ENCODE data around the gene CCDC192.

The CCDC192 gene

DNA sequence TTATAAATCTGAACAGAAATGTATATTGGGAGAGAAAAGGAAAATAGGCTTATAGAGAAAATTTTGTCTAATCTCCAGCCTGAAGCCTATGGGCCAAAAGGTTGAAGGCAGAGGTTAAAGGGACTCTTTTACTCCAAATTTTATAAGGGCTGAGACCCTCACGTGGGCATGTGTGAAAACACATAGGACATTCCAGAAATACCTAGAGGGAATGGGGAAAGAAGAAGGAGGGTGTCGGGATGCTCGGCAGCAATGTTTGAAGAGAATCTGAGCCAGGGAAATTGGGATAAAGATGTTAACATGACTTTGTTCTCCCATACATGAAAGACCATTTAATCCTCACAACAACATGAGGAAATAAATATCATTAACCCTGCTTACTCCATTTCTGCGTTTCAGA, 278.3 kb downstream of the CCDC192 start (continued):
- TF ChIP-seq, protein P1, sequence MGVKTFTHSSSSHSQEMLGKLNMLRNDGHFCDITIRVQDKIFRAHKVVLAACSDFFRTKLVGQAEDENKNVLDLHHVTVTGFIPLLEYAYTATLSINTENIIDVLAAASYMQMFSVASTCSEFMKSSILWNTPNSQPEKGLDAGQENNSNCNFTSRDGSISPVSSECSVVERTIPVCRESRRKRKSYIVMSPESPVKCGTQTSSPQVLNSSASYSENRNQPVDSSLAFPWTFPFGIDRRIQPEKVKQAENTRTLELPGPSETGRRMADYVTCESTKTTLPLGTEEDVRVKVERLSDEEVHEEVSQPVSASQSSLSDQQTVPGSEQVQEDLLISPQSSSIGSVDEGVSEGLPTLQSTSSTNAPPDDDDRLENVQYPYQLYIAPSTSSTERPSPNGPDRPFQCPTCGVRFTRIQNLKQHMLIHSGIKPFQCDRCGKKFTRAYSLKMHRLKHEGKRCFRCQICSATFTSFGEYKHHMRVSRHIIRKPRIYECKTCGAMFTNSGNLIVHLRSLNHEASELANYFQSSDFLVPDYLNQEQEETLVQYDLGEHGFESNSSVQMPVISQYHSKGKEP (tag by site-specific recombination; IDR thresholded peaks at IDR 0.05), result no peak
- TF ChIP-seq, protein P2, sequence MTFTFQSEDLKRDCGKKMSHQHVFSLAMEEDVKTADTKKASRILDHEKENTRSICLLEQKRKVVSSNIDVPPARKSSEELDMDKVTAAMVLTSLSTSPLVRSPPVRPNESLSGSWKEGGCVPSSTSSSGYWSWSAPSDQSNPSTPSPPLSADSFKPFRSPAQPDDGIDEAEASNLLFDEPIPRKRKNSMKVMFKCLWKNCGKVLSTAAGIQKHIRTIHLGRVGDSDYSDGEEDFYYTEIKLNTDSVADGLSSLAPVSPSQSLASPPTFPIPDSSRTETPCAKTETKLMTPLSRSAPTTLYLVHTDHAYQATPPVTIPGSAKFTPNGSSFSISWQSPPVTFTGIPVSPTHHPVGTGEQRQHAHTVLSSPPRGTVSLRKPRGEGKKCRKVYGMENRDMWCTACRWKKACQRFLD (tag by site-specific recombination; IDR thresholded peaks at IDR 0.05), result no peak
- TF ChIP-seq MYNN (tag by site-specific recombination; IDR thresholded peaks at IDR 0.05; ENCODE audit: borderline replicate concordance) (no peak), ZNF248 (tag by site-specific recombination; IDR thresholded peaks at IDR 0.05) (no peak)

DNA sequence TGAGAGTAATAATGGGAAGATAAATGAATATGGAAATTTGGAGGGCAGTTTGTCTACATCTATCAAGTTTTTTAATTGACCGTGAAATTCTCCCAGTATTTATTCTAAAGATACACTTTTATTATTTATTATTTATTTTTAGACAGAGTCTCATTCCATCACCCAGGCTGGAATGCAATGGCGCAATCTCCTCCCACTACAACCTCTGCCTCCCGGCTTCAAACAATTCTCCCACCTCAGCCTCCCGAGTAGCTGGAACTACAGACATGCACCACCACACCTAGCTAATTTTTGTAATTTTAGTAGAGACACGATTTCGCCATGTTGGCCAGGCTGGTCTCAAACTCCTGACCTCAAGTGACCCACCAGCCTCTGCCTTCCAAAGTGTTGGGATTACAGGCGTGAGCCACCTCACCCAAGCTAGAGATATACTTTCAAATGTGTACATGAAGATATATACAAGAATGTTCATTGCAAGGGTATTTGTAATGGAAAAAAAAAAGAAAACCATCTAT, 282.7 kb downstream of the CCDC192 start:
- CTCF ChIA-PET, result no interaction called here
- 0 out of 2 replicates have a peak, but pooled peaks cover 3% of the 10 kb centered on the region for H3K4me1 ChIP-seq (ENCODE audit: control insufficient read depth, insufficient read depth, low read length)

DNA sequence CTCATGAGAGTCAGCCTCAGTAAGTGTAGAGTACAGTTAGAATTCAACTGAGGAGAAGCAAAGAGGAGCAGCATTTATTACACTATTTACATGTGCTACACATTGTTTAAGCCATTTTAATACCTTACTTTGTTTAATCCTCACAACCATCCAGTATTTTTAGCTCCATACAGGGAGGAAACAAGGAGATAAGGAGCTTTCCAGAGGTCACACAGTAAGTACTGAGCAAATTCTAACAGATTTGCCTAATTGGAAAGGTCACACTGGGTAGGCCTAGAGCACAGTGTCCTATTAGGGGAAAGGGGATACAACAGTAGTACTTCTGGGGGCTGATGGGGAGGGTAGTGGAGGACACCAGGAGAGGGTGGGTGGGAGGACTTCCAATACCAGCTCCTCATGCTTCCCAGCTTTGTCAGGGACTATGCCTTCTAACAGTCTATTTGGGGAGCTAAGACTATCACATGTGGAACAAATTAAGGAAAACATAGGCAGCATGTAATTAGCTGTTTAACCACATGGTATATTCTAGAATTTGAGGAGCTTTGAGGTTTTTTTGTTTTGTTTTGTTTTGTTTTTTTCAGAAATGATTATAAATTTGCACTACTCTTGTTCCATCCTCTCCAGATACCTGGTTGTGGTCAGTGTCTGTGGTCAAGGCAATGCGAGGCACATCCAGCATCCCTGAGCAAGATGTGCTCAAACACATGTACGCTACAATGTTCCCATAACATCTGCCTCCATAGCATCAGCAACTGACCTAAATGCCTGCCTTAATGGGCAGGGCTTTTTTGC, 284.4 kb downstream of the CCDC192 start:
- no peak for TF ChIP-seq TCF7L2 (IDR thresholded peaks at IDR 0.05; ENCODE audit: borderline replicate concordance, low read depth, low read length)
- TF ChIP-seq ZNF404 (tag by site-specific recombination; IDR thresholded peaks at IDR 0.05), result no peak
- TF ChIP-seq ZNF654 (tag by site-specific recombination; IDR thresholded peaks at IDR 0.05; ENCODE audit: low read depth), result no peak
- TF ChIP-seq ZNF48 (tag by site-specific recombination; IDR thresholded peaks at IDR 0.05), result no peak
- TF ChIP-seq, protein P3, sequence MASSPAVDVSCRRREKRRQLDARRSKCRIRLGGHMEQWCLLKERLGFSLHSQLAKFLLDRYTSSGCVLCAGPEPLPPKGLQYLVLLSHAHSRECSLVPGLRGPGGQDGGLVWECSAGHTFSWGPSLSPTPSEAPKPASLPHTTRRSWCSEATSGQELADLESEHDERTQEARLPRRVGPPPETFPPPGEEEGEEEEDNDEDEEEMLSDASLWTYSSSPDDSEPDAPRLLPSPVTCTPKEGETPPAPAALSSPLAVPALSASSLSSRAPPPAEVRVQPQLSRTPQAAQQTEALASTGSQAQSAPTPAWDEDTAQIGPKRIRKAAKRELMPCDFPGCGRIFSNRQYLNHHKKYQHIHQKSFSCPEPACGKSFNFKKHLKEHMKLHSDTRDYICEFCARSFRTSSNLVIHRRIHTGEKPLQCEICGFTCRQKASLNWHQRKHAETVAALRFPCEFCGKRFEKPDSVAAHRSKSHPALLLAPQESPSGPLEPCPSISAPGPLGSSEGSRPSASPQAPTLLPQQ (tag by site-specific recombination; IDR thresholded peaks at IDR 0.05), result no peak
- no peak for TF ChIP-seq MEIS1 (CRISPR knock-in tag; IDR thresholded peaks at IDR 0.05; ENCODE audit: borderline replicate concordance)
- TF ChIP-seq, protein P4, sequence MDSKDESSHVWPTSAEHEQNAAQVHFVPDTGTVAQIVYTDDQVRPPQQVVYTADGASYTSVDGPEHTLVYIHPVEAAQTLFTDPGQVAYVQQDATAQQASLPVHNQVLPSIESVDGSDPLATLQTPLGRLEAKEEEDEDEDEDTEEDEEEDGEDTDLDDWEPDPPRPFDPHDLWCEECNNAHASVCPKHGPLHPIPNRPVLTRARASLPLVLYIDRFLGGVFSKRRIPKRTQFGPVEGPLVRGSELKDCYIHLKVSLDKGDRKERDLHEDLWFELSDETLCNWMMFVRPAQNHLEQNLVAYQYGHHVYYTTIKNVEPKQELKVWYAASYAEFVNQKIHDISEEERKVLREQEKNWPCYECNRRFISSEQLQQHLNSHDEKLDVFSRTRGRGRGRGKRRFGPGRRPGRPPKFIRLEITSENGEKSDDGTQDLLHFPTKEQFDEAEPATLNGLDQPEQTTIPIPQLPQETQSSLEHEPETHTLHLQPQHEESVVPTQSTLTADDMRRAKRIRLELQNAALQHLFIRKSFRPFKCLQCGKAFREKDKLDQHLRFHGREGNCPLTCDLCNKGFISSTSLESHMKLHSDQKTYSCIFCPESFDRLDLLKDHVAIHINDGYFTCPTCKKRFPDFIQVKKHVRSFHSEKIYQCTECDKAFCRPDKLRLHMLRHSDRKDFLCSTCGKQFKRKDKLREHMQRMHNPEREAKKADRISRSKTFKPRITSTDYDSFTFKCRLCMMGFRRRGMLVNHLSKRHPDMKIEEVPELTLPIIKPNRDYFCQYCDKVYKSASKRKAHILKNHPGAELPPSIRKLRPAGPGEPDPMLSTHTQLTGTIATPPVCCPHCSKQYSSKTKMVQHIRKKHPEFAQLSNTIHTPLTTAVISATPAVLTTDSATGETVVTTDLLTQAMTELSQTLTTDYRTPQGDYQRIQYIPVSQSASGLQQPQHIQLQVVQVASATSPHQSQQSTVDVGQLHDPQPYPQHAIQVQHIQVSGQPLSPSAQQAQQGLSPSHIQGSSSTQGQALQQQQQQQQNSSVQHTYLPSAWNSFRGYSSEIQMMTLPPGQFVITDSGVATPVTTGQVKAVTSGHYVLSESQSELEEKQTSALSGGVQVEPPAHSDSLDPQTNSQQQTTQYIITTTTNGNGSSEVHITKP (tag by site-specific recombination; IDR thresholded peaks at IDR 0.05), result 0 out of 2 replicates have a peak, but pooled peaks have one; percentile 9
- Histone ChIP-seq H3K4me1 (ENCODE audit: control insufficient read depth, insufficient read depth, low read length) (0 out of 2 replicates have a peak, but pooled peaks cover 3% of the 10 kb centered on the region), H3K36me3 (ENCODE audit: control insufficient read depth in 2 of 2, insufficient read depth in 1 of 2, low read length in 2 of 2) (no peaks in the 10 kb centered on the region), H3K27ac (ENCODE audit: extremely low read depth, low read depth, low read length) (no peak overlapping the region), H3K4me3 (ENCODE audit: low read depth, low read length) (no peak overlapping the region), H3K9me3 (ENCODE audit: control insufficient read depth, insufficient read depth, low read depth, low read length) (no peaks in the 10 kb centered on the region)
- ChIA-PET POLR2A (interaction anchor here (1.0 kb wide), 2 partner anchors 53 to 95 kb away, joined by 3 to 4 read pairs; no protein-coding TSS in a partner anchor), CTCF (interaction anchor here (0.6 to 1.5 kb wide), 3 partner anchors 10 to 55 kb away, joined by 3 to 5 read pairs (median 3); no protein-coding TSS in a partner anchor)

More for the DNA sequence above, 282.7 kb downstream of the CCDC192 start:
- Histone ChIP-seq H3K4me3 (ENCODE audit: low read depth, low read length) (no peak overlapping the region), H3K9me3 (ENCODE audit: control insufficient read depth, insufficient read depth, low read depth, low read length) (no peaks in the 10 kb centered on the region), H3K27ac (ENCODE audit: extremely low read depth, low read depth, low read length) (no peak overlapping the region), H3K36me3 (ENCODE audit: control insufficient read depth in 2 of 2, insufficient read depth in 1 of 2, low read length in 2 of 2) (no peaks in the 10 kb centered on the region)
- TF ChIP-seq GLIS1 (tag by site-specific recombination; IDR thresholded peaks at IDR 0.05) (no peak), ZBTB17 (tag by site-specific recombination; IDR thresholded peaks at IDR 0.05) (no peak), MYNN (tag by site-specific recombination; IDR thresholded peaks at IDR 0.05; ENCODE audit: borderline replicate concordance) (no peak), ZNF626 (tag by site-specific recombination; IDR thresholded peaks at IDR 0.05) (no peak), BCL11B (tag by site-specific recombination; IDR thresholded peaks at IDR 0.05; ENCODE audit: low read depth) (no peak), ZNF791 (tag by site-specific recombination; IDR thresholded peaks at IDR 0.05) (no peak), ZFP37 (tag by site-specific recombination; IDR thresholded peaks at IDR 0.05) (no peak), ZNF561 (tag by site-specific recombination; IDR thresholded peaks at IDR 0.05; ENCODE audit: borderline replicate concordance) (no peak), ZNF23 (tag by site-specific recombination; IDR thresholded peaks at IDR 0.05; ENCODE audit: borderline replicate concordance) (no peak), ZIC2 (tag by site-specific recombination; IDR thresholded peaks at IDR 0.05) (no peak)
- TF ChIP-seq, protein P5, sequence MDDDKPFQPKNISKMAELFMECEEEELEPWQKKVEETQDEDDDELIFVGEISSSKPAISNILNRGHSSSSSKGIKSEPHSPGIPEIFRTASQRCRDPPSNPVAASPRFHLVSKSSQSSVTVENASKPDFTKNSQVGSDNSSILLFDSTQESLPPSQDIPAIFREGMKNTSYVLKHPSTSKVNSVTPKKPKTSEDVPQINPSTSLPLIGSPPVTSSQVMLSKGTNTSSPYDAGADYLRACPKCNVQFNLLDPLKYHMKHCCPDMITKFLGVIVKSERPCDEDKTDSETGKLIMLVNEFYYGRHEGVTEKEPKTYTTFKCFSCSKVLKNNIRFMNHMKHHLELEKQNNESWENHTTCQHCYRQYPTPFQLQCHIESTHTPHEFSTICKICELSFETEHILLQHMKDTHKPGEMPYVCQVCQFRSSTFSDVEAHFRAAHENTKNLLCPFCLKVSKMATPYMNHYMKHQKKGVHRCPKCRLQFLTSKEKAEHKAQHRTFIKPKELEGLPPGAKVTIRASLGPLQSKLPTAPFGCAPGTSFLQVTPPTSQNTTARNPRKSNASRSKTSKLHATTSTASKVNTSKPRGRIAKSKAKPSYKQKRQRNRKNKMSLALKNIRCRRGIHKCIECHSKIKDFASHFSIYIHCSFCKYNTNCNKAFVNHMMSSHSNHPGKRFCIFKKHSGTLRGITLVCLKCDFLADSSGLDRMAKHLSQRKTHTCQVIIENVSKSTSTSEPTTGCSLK (tag by site-specific recombination; IDR thresholded peaks at IDR 0.05), result no peak
- TF ChIP-seq, protein P6, sequence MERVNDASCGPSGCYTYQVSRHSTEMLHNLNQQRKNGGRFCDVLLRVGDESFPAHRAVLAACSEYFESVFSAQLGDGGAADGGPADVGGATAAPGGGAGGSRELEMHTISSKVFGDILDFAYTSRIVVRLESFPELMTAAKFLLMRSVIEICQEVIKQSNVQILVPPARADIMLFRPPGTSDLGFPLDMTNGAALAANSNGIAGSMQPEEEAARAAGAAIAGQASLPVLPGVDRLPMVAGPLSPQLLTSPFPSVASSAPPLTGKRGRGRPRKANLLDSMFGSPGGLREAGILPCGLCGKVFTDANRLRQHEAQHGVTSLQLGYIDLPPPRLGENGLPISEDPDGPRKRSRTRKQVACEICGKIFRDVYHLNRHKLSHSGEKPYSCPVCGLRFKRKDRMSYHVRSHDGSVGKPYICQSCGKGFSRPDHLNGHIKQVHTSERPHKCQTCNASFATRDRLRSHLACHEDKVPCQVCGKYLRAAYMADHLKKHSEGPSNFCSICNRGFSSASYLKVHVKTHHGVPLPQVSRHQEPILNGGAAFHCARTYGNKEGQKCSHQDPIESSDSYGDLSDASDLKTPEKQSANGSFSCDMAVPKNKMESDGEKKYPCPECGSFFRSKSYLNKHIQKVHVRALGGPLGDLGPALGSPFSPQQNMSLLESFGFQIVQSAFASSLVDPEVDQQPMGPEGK (tag by site-specific recombination; IDR thresholded peaks at IDR 0.05), result no peak
- POLR2A ChIA-PET, result no interaction called here
